Stimulated activated CD8-positive, alpha-beta memory T cell treated with anti-CD3 and anti-CD28 coated beads, Interleukin-2, amount 100 ng/mL, for 48 hours (primary cell): ENCODE results near the gene RNASE2.
"Not testable (repeated sequence)": the region's sequence is repeated elsewhere in the genome, so short reads cannot be mapped to it uniquely, and the experiment has no call there.

Experiments
- DNase-seq, 2 donors: peaks; one replicate each; pipeline ENCODE4 v3.0.0-alpha.2; 2020; ENCODE audit warnings: low read depth in 2 of 2

Gene RNASE2

GRCh38 chr14:20982646-20983369 is 27.5 kb downstream of the RNASE2 start:
- no peak for DNase-seq

- not testable (repeated sequence) for DNase-seq
Measured at GRCh38 chr14:20985650-20986049, 30.4 kb downstream of the RNASE2 start.

DNA sequence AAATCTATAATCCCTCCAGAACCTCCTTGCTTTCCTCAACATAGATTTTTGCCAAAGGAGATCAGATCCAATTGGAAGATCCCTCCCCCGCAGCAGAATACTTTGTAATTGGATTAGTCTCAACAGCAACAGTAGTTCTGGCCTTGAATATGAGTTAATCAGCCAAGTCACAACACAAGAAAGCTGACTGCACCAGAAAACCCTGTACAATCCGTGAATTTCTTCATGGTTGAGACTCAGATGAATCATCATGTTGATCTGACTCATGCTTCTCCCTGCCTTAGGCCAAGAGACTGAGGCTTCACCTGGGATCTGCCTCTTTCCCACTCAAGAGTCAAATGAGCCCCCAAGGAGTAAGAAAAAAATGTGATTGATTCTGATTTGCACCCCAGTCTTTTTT is 31.5 kb downstream of the RNASE2 start:
- no peak for DNase-seq

DNA sequence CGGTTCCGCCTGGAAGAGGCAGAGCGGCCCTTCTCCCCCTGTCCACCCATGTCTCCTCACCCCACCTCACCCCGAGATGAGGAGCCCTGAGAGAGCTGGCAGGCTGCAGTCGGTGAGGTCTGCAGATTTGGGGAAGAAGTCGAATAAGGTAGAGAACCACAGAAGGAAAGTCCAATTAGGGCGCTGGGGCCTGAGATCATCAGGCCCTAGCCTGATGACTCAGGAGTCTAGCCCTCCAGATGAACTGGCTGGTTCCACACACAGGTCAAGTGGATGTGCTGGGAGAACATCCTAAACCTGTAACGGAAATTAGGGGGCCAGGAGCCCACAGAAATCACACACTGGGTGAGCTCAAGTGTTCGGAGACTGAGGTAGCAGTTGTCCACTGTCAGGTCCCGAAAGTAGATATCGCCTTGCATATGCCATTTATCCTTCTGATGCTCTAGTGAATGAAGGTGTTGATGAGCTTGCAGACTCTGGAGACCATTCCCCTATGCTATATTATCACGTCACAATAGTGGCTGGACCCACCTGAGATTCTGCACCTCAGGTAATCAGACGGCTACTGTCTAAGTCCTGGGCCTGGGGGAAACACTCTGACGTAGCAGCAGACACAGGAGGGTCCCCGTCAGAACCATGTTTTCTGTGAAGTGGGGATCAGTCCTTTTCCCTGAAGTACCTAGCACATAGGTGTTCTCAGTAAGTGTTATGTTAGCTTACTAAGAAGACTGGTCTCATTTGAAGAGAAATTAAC is 33.6 kb downstream of the RNASE2 start:
- no peak for DNase-seq

- no peak for DNase-seq
Measured at GRCh38 chr14:20989471-20989786, 34.1 kb downstream of the RNASE2 start.

DNA sequence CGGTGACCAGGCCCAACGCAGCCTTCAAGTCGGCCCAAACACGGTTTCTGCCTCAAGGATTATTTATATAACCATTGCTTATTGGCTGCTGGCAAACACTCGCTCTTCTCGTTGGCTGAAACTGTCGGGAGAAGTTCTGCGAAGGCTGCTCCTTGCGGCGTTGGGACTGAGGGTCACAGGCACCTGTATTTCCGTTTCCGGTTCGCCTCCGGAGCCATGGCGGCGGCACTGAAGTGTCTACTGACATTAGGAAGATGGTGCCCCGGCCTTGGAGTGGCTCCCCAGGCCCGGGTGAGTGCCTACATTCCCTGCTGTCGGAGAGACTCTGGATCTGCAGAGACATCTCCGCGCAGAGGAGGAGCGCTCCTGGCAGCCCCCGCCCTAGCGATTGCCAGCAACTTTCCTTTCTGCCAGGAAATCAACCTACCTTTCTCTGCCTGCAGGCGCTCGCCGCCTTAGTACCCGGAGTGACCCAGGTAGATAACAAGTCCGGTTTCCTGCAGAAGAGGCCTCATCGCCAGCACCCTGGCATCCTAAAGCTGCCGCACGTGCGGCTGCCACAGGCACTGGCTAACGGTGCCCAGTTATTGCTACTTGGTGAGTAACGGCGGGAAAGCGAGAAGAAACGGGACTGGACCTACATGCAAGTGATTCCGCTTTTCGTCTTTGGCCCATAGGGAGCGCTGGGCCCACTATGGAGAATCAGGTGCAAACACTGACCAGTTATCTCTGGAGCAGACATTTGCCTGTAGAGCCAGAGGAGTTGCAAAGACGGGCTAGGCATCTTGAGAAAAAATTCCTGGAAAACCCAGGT is 34.7 kb downstream of the RNASE2 start, which contains the start of gene METTL17:
TSS of gene METTL17 (plus strand) at position 194 of the 814 bp plus-strand sequence. CDS start at position 217, 23 bp downstream.
- peak; percentile 75 to 79 for DNase-seq

- DNase-seq, result no peak
Measured at GRCh38 chr14:20996521-20996920, 41.2 kb downstream of the RNASE2 start.

DNA sequence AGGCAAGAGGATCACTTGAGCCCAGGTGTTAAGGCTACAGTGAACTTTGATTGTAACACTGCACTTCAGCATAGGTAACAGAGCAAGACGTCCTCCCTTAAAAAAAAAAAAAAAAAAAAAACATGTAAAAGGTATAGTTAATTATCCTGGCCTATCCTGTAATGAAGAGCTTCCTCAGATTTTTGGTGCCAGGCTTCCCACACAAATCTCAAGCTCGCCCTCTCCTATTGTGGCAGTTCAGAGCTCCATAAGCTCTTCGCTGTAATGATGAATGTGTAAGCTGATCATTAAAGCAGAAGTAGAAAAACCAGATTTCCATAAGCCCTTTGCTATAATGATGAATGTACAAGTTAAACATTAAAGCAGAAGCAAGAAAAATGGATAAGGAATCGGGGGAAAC is 41.8 kb downstream of the RNASE2 start:
- no peak for DNase-seq

GRCh38 chr14:20997564-20997963 is 42.3 kb downstream of the RNASE2 start:
- DNase-seq, result no peak

DNA sequence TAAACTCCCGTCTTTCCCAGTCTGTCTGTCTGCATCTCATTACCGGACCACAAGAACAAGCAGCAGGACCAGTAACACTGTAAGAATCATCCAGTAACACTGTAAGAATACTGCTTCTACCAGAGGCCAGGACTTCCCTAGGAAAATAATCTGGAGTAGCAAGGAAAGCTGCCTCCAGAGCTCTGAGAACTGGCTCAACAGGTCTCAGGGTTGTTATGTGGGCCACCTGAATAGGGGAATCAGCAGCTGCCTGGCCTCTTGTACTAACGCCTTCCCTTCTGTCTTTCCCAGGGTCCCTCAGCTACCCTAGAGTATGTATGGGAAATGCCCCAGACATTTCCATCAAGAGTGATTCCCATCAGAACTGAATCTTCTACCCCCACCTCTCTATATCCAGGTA is 42.9 kb downstream of the RNASE2 start:
- DNase-seq, result no peak

DNA sequence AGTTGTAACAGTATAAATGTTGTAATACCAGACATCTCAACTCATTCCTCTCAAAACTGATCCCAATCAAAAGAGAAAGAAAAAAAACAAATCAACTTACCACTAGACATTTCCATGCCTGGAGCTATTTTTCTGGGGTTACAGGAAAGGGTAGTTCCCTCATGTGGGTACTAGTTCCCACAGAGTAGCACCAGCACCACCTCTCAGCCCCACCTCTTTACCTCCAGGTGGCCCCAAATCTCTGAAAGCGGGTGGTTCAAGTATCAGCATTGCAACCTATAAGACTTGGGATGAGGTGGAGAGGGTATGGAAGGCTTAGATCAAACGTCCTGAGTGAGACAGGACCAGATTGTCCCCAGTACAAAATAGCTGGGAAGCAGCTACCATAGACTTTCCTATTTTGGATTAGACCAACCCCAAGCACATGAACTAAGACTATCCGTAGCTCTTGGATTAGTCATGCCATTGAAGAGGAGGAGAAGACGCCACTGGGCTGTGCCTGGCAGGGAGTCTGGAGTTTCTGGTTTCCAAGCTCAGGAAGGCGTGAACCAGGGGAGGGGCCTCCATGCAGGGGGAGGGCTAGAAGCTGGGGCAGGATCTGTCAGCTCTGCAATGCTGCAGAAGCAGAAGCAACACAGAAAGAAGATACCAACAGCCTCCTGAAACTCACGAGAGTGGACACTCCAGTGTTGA is 43.5 kb downstream of the RNASE2 start, which contains the start of gene SLC39A2:
TSS of gene SLC39A2 (plus strand) at position 620 of the 693 bp plus-strand sequence. CDS start 154 bp downstream, outside the sequence.
- no peak for DNase-seq

GRCh38 chr14:20999591-20999990 is 44.3 kb downstream of the RNASE2 start:
- no peak for DNase-seq

- no peak for DNase-seq
Measured at GRCh38 chr14:21001218-21001617, 45.9 kb downstream of the RNASE2 start.

GRCh38 chr14:21003788-21004346 is 48.6 kb downstream of the RNASE2 start:
- DNase-seq, result no peak
